HG03025 (cell line): Measurements from ENCODE around the gene GMEB2.

Experiments
- ATAC-seq: cut with Tn5 transposase; IDR thresholded peaks from one replicate; pipeline ENCODE4 v1.9.1; 2021; ENCODE audit warnings: mild to moderate bottlenecking, moderate library complexity; ENCODE audit not compliant: unreplicated experiment, low FRiP score

Gene GMEB2

GRCh38 chr20:63548542-63548941 is 78.4 kb downstream of the GMEB2 start:
- no peak for ATAC-seq

- no peak for ATAC-seq
These were observed 79.0 kb downstream of the GMEB2 start, which contains the start of gene SRMS for GRCh38 chr20:63547725-63548480. SRMS (minus strand) TSS chr20:63547749; CDS start chr20:63547463, 286 bp downstream.

GRCh38 chr20:63546956-63547724 is 79.8 kb downstream of the GMEB2 start:
- ATAC-seq = no peak

DNA sequence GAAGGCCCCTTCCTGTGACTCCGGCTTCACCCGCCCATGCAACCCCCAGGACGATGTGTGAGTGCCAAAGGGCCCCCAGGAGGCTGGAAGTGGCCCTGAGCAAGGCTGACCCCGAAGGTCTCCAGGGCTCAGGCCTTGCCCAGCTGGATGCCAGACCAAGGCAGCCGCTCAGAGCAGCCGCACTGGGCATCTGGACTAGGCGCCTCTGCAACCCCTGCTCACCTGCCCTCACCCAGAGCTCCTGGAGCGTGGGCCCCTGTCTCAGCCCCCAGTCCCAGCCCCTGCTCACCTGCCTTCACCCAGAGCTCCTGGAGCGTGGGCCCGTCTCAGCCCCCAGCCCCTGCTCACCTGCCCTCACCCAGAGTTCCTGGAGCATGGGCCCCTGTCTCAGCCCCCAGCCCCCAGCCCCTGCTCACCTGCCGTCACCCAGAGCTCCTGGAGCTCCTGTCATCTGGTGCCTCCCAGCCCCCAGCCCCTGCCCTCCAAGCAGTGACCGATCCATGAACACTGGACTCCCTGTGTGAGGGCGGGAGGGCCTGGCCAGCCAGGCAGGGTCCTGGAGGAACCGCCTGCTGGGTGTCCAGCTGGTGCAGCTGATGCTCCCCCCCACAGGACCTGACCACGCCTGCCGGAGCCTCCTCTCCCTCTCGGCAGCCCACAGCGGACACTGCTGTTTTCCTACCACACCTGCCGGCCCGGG is 80.5 kb downstream of the GMEB2 start:
- ATAC-seq = no peak

GRCh38 chr20:63545814-63546213 is 81.1 kb downstream of the GMEB2 start:
- no peak for ATAC-seq

GRCh38 chr20:63544958-63545516 is 81.9 kb downstream of the GMEB2 start:
- ATAC-seq = no peak

DNA sequence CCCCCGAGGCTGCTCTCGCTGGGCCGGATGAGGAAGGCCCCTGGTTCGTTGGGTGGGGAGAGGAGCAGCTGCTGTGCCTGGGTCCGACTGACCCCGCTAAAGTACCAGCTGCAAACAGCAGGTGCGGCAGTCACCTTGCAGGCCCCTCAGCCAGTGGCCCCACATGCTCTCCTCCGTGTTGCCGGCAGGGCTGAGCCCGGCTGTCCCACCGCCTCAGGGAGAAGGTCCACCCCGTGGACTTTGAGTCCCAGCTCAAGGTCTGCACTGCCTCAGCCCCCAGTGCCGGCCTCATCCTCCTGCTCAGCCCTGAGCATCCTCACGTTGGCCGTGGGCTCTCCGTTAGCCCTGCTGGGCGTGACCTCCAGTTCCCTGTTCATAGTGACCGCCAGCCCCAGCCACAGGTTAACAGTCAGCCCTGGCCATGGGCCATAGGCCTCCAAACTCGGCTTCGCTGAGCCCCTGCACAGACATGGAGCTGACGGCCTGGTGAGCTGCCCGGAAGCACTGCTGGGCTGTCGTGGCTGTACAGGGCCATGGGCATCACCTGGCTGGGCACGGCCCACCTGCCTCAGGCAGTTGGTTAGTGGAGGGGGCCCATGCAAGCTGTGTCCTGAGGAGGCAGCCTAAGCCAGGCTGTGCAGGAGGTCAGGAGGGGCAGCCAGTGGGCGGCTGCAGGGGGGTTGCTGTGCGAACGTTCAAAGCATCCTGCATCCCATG is 82.5 kb downstream of the GMEB2 start:
- ATAC-seq = no peak

- no peak for ATAC-seq
These were observed 83.2 kb downstream of the GMEB2 start for GRCh38 chr20:63543733-63544132.

DNA sequence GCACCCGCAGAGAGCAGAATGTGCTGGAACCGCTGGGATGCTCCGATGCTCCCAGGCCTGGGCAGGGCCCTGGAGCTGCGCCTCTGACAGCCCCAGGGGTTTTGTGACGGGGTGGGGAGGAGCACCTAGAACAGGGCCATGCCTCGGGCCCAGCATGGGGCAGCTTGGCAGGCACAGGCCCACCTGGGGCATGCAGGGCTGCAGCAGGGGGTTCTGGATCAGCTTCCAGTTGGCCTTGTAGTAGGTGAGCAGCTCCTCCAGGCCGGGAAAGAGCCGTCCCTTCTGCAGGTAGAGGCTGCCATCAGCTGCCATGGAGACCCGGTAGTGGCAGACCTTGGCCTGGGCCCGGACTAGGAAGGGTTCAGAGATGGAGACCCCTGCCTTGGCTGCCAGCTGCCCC is 83.8 kb downstream of the GMEB2 start:
- ATAC-seq = no peak

GRCh38 chr20:63542696-63543095 is 84.2 kb downstream of the GMEB2 start:
- no peak for ATAC-seq

DNA sequence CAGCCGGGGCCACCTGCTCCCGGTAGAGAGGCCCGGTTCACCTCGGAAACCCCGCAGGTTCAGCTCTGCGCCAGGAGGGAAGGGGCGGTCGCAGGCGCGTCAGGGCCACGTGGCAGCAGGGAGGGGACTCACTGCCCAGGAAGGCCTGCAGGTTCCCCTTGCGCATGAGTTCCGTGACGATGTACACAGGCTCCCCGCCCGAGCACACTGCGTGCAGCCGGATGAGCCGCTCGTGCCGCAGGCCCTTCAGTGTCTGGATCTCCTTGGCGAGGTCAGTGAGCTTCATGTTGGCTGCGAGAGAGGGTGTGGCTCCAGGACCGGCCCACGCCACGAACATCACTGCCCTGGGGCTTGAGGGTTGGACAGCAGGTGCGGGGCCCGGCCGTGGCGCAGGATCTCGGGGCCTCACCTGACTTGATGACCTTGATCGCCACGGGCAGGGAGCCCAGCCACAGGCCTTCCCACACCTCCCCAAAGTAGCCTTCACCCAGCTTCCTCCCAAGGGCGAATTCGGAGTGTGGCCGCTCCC is 84.8 kb downstream of the GMEB2 start:
- ATAC-seq = no peak

- ATAC-seq = no peak
These were observed 85.5 kb downstream of the GMEB2 start for GRCh38 chr20:63541371-63541770.

DNA sequence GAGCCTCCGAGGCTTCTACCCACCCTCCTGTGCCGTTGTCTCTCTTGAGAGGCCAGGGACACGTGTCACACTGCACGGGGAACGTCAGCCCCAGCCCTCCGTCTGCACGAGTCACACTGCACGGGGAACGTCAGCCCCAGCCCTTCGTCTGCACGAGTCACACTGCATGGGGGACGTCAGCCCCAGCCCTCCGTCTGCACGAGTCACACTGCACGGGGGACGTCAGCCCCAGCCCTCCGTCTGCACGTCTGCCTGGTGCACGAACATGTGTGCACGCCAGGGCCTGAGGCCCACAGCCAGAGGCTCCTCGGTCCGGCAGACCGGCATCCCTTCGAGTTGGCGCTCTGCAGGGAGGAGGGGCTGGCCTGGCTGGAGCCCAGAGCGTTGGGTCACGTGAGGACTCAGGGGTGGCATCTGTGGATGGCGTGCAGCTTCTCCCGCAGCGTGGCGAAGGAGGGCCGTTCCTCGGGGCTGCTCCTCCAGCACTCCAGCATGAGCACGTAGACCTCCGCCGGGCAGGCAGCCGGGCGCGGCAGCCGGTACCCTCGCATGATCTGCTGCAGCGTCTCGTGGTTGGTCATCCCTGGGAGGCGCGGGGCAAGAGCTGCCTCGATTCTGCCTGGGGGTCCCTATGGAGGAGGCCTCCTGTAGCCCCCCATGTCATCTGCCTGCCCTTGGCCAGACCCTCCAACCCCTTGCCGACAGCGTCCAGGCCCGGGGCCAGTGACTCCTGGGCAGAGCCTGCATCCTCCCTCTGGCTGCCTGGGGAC is 86.3 kb downstream of the GMEB2 start:
- ATAC-seq = no peak

DNA sequence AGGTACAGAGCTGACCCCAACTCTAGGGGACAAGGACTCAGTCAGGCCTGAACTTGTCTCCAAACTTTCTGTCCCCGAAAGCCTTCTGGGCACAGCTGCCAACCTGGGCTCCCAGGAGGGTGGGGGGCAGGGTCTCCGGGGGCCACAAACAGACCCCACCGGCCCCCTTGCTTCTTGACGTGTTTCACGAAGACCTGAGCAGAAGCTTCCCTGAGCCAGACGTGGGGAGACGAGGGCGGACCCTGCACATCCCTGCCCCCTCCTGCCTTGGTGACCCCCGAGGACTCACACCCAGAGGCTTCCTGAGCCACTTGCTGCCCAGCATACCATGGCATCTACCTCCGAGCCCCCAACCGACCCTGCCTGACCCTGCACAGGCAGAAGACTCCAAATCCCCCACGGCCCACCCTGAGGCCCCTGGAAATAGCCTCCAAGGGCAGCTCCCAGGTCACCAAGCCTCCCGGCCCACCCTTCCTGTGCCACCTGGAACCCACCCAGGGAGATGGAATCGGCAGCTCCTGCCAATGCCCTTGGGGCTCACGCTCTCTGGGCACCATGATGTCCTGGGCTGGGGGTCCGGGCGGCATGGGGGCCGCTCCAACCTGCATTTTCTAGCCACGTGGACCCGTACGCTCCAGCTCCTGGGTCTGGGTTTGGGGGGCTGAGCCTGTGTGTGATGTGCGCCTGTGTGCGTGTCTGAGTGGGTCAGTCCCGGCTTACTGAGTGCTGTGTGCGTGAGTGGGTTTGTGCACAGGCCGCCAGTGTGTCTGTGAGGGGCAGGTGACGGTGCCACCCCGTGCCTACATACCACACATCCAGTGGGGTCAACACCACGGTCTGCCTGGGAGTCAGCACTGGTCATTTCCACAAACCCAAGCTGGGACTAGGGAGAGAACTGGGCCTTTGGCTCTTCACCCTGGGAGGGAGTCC is 87.2 kb downstream of the GMEB2 start:
- no peak for ATAC-seq

DNA sequence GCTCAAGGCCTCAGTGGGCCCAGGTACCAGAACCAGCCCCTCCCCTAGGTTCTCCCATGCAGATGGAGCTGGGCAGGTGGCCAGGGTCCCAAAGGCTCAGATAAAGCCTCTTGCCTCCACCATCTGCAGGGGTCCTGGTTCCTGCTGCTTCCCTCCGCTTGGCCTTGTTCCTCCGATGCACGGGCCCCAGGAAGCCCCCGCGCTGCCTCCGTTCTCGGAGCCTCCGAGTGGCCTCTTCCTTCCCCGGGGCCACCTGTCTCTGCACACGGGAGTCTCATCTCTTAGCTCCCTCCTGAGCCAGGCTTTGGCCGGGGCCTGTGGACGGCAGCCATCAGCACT is 87.8 kb downstream of the GMEB2 start:
- no peak for ATAC-seq

DNA sequence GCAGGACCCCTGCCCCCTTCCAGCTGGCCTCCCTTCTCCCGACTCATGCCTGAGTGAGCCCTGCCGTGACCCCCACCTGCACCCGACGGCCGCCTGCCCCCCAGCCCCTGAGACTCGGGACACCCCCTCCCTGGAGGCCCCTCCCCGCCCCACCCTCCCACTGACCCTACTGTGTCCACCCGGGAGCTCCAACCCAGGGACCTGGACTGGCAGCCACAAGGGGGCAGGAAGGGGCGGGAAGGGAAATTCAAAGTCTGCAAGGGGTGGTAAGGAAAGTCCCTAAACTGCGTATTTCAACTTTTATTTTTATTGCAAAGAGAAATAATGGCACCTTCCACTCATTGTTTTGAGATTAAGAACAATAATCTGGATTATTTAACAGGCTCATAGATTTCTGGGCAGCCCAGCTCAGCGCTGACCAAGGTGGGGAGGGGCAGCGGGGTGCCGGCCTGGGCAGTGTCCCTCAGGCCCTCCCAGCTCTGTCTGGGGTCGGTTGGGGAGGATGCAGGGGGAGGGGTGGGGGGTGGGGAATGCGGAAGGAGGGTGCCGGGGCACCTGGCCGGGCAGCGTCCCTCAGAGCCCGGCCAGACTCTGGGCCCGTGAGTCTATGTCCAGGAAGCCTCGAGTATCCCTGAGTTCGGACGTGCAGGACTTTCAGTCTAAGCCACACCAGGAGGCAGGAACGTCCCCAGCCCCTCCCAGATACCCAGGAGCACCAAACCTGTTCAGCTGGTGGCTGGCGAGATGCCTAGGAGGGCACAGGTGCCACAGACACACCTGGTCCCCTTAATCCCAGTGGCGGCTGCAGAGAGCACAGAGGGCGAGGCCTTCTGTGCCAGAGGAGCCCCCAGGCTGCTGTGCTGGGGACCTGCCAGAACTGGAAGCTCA is 88.5 kb downstream of the GMEB2 start:
- ATAC-seq = no peak
